Neutrophil (primary cell): Measurements from ENCODE around the gene RNF157.
"Not testable (repeated sequence)": the region's sequence is repeated elsewhere in the genome, so short reads cannot be mapped to it uniquely, and the experiment has no call there.

Experiments
- H3K27ac ChIP-seq: fragments of 200-600 bp; sonication (generic); 2 replicates; pipeline ENCODE4 v1.5.1; 2016; ENCODE audit warnings: mild to moderate bottlenecking, moderate library complexity
- H3K27me3 ChIP-seq: fragments of 200-600 bp; sonication (generic); 2 replicates; pipeline ENCODE4 v1.6.0; 2016; ENCODE audit warnings: mild to moderate bottlenecking
- H3K36me3 ChIP-seq: fragments of 200-600 bp; sonication (generic); 2 replicates; pipeline ENCODE4 v1.5.1; 2017
- H3K4me1 ChIP-seq, 2 experiments: fragments of 200-600 bp in 1 of 2; sonication (generic) in 1 of 2; 1 replicate in 1 of 2; 2 replicates in 1 of 2; pipeline versions ENCODE4 v1.5.1 to v1.6.1; 2013 to 2016; ENCODE audit warnings: low read depth in 1 of 2, low read length in 1 of 2, mild to moderate bottlenecking in 1 of 2, moderate library complexity in 1 of 2; ENCODE audit not compliant: control insufficient read depth in 1 of 2, insufficient read depth in 1 of 2
- H3K4me3 ChIP-seq, 2 experiments: fragments of 200-600 bp in 1 of 2; sonication (generic) in 1 of 2; 1 replicate in 1 of 2; 2 replicates in 1 of 2; pipeline ENCODE4 v1.5.1; 2013 to 2016; ENCODE audit warnings: low read depth in 1 of 2, low read length in 1 of 2, mild to moderate bottlenecking in 1 of 2, moderate library complexity in 1 of 2
- H3K9me3 ChIP-seq: fragments of 200-600 bp; sonication (generic); 2 replicates; pipeline ENCODE4 v1.5.1; 2016
- TF ChIP-seq, protein P1 (sequence below): fragments of 200-600 bp; sonication (generic); IDR thresholded peaks from 2 replicates; pipeline ENCODE4 v1.5.1; 2016; ENCODE audit warnings: antibody characterized with exemption

Gene RNF157

DNA sequence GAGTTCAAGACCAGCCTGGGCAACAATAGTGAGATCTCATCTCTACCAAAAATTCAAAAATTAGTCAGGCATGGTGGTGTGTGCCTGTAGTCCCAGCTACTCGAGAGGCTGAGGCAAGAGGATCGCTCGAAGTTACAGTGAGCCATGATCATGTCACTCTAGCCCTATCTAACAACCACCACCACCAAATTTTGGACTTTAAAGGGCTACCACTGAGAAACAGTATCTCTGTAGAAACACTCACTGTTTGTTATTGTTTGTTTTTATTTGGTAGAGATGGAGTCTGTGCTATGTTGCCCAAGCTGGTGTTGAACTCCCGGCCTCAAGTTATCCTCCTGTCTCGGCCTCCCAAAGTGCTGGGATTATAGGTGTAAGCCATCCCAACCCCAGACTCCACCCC lies 23.6 kb upstream of the RNF157 start:
- no peaks in the 10 kb centered on the region for H3K27me3 ChIP-seq
- H3K9me3 ChIP-seq: no peaks in the 10 kb centered on the region
- H3K4me1 ChIP-seq: peaks cover 78% of the 10 kb centered on the region in 2 experiments
- H3K27ac ChIP-seq: peak overlapping the region; percentile 96
- H3K36me3 ChIP-seq: peaks cover 11% of the 10 kb centered on the region
- H3K4me3 ChIP-seq: peak overlapping the region in 1 of 2 experiments; percentile 7
- TF ChIP-seq, protein P1, sequence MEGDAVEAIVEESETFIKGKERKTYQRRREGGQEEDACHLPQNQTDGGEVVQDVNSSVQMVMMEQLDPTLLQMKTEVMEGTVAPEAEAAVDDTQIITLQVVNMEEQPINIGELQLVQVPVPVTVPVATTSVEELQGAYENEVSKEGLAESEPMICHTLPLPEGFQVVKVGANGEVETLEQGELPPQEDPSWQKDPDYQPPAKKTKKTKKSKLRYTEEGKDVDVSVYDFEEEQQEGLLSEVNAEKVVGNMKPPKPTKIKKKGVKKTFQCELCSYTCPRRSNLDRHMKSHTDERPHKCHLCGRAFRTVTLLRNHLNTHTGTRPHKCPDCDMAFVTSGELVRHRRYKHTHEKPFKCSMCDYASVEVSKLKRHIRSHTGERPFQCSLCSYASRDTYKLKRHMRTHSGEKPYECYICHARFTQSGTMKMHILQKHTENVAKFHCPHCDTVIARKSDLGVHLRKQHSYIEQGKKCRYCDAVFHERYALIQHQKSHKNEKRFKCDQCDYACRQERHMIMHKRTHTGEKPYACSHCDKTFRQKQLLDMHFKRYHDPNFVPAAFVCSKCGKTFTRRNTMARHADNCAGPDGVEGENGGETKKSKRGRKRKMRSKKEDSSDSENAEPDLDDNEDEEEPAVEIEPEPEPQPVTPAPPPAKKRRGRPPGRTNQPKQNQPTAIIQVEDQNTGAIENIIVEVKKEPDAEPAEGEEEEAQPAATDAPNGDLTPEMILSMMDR: no peak

DNA sequence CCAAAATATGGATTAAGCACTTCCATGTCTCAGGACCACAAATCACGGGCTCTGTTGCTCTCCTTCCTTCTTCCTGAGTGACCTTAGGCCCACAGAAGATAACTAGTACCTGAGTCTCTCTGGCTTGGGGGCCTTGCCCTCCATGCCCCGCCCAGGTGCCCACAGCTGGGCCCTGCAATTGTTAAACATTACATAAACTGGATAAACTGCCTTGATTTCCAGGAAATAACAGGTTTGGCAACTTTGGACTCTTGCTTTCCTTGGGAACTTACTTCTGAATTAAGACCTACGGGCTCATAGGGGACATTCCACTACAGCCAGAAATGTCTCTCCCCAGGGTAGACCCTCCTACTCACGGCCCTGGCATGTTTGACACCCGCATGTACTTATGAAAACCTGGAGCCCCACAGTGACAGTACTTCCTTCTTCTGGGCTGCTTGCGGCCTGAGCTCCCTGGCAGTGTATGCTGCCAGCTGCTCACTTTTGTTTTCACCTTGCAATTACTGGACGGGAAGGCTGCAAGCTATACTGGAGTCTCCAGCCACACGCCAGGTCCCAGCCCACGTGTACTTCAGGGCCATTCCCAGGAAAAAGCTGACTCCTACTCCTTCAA lies 22.5 kb upstream of the RNF157 start:
- peaks cover 68 to 69% of the 10 kb centered on the region in 2 experiments for H3K4me1 ChIP-seq
- H3K27ac ChIP-seq: peak overlapping the region; percentile 96

DNA sequence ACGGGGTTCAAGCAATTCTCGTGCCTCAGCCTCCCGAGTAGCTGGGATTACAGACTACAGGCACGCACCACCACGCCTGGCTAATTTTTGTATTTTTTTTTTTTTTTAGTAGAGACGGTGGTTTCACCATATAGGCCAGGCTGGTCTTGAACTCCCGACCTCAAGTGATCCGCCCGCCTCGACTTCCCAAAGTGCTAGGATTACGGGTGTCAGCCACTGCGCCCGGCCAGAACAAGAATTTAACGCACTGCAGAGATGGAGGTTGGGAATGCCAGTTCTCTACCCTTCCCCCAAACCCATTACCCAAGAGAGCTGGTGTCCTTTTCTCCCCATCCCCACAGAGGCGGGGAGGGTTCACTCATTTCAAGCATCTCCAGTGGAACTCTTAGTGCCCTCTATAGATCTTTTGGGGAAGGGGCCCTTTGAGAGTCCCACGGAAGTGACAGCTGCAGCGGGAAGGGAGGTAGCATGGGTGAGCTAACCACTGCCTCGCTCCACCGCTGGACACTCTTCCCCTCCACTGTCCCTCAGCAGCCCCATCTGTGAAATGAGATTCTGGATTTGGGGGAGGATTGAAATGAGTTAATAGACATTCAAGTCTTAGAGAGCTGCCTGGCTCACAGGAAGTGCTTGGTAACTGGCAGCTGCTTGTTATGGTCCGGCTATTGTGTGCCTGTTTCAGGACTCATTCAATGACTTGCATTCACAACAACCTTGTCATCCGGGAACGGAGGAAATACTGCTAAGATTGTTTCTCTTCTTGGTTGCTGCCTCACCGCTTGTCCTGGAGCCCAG lies 21.3 kb upstream of the RNF157 start:
- peak overlapping the region; percentile 96 for H3K27ac ChIP-seq
- peaks cover 56 to 57% of the 10 kb centered on the region in 2 experiments for H3K4me1 ChIP-seq
- TF ChIP-seq, protein P1: peak; percentile 19

More for the DNA sequence above, 22.5 kb upstream of the RNF157 start:
- H3K27me3 ChIP-seq: no peaks in the 10 kb centered on the region
- TF ChIP-seq, protein P1: no peak
- peak overlapping the region; percentile 16 to 36 for H3K4me3 ChIP-seq
- H3K36me3 ChIP-seq: peaks cover 3% of the 10 kb centered on the region
- H3K9me3 ChIP-seq: no peaks in the 10 kb centered on the region

DNA sequence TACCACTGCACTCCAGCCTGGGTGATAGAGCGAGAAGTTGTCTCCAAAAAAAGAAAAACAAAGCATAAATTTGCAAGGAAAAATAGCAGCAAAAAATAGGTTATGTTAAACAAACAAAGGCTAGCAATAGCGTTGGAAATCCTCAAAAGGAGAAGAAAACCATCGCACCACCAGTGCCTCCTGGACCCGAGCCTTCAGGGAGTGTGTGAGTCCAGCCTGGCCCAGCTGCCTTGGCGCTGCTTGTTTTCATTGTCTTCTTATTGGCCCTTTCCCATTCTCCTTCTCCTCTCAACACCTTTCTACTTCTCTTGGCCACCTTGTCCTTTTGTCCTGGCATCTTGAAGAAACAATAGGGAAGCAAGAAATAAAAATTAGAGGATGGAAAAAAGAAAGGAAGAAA lies 20.4 kb upstream of the RNF157 start:
- Histone ChIP-seq H3K27me3 (no peaks in the 10 kb centered on the region), H3K4me1 (peaks cover 52 to 57% of the 10 kb centered on the region in 2 experiments), H3K9me3 (no peaks in the 10 kb centered on the region), H3K36me3 (no peaks in the 10 kb centered on the region), H3K4me3 (no peak overlapping the region), H3K27ac (peak overlapping the region; percentile 64)
- TF ChIP-seq, protein P1: no peak

More for the DNA sequence above, 21.3 kb upstream of the RNF157 start:
- Histone ChIP-seq H3K27me3 (no peaks in the 10 kb centered on the region), H3K9me3 (no peaks in the 10 kb centered on the region), H3K4me3 (peak overlapping the region; percentile 25 to 36), H3K36me3 (no peaks in the 10 kb centered on the region)

DNA sequence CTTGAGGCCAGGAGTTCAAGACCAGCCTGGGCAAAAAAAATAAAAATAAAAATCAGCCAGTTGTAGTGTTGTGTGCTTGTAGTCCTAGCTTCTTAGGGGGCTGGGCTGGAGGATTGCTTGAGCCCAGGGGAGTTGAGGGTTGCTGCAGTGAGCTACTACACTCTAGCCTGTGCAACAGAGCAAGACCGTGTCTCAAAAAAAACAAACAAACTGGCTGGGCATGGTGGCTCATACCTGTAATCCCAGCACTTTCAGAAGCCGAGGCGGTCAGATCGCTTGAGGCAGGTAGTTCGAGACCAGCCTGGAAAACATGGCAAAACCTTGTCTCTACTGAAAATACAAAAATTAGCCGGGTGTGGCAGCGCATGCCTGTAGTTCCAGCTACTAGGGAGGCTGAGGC lies 19.9 kb upstream of the RNF157 start:
- TF ChIP-seq, protein P1: no peak
- Histone ChIP-seq H3K27ac (peak overlapping the region; percentile 64), H3K27me3 (no peaks in the 10 kb centered on the region), H3K4me1 (peaks cover 52 to 57% of the 10 kb centered on the region in 2 experiments), H3K9me3 (no peaks in the 10 kb centered on the region), H3K36me3 (no peaks in the 10 kb centered on the region), H3K4me3 (no peak overlapping the region)

DNA sequence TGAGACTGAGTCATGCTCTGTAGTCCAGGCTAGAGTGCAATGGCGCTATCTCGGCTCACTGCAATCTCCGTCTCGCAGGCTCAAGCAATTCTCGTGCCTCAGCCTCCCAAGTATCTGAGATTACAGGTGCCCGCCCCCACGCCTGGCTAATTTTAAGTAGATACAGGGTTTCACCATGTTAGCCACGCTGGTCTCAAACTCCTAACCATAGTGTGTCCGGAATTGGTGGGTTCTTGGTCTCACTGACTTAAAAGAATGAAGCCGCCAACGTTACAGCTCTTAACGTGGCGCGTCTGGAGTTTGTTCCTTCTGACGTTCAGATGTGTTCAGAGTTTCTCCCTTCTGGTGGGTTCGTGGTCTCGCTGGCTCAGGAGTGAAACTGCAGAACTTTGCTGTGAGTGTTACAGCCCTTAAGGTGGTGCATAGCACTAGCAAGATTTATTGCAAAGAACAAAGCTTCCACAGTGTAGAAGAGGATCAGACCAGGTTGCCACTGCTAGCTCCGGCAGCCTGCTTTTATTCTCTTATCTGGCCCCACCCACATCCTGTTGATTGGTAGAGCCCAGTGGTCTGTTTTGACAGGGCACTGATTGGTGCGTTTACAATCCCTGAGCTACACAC lies 16.2 kb upstream of the RNF157 start:
- peaks cover 47 to 48% of the 10 kb centered on the region in 2 experiments for H3K4me1 ChIP-seq
- not testable (repeated sequence) for H3K27me3 ChIP-seq, H3K36me3 ChIP-seq, H3K4me3 ChIP-seq, H3K27ac ChIP-seq, H3K9me3 ChIP-seq
